HCT116 (cell line): Measurements from ENCODE around the gene GAL. TPM values are rescaled to one million over a fixed set of nuclear protein-coding genes. Genes with fewer than 3 reads are reported as not detected.

Experiments used
- ATAC-seq: fragments of 200-7000 bp; cut with Tn5 transposase; 2 replicates; pipeline ENCODE4 v1.9.1; 2020; ENCODE audit warnings: mild to moderate bottlenecking, moderate library complexity
- BruUV-seq: library from RNA; stranded (reverse); fragments of 400-500 nt; replicated peaks from 2 replicates; lab custom pipeline; 2021; lab: Mats Ljungman, UMichigan
- CTCF ChIA-PET: fragments of 300-600 bp; sonication (Branson Sonifier 250); formaldehyde crosslinking; loops from one replicate; lab custom pipeline; 2021; ENCODE audit warnings: antibody characterized with exemption; lab: Charles Lee
- POLR2A ChIA-PET: fragments of 300-600, 350-600 bp; sonication (Branson Sonifier 250); formaldehyde crosslinking; loops from one replicate; lab custom pipeline; 2021; ENCODE audit warnings: antibody characterized with exemption; lab: Charles Lee
- RAD21 ChIA-PET, 2 experiments: fragments of 300-600 bp; sonication (Branson Sonifier 250); formaldehyde crosslinking; loops; one replicate each; lab custom pipeline; 2023; ENCODE audit warnings: low total read pairs in 2 of 2; ENCODE audit not compliant: uncharacterized antibody in 2 of 2, unreplicated experiment in 2 of 2, low non-redundant PET in 1 of 2; lab: Charles Lee
- DNase-seq: peaks from one replicate; pipeline ENCODE4 v3.0.0-alpha.2; 2010; ENCODE audit warnings: low read depth, low spot score
- H2AFZ ChIP-seq: fragments of 200-600 bp; shearing (Covaris generic), sonication (generic); 2 replicates; pipeline ENCODE4 v1.6.1; 2017; ENCODE audit warnings: low read depth, mixed run types, mixed read lengths, antibody characterized with exemption, low read length; ENCODE audit not compliant: poor library complexity, severe bottlenecking
- H3K27ac ChIP-seq: 2 replicates; pipeline ENCODE4 v1.5.1; 2012; ENCODE audit warnings: low read depth, low read length
- H3K27me3 ChIP-seq: fragments of 200-600 bp; sonication (generic); 2 replicates; pipeline ENCODE4 v1.6.1; 2016; ENCODE audit warnings: mixed run types, low read length, mixed read lengths; ENCODE audit not compliant: insufficient read depth
- H3K36me3 ChIP-seq, 2 experiments: fragments of 200-500 bp in 1 of 2; fragments of 200-600 bp in 1 of 2; sonication (Bioruptor generic) in 1 of 2; sonication (generic) in 1 of 2; 2 replicates each; pipeline versions ENCODE4 v1.5.1 to v1.6.1; 2014 to 2016; ENCODE audit warnings: low read length in 2 of 2, inconsistent platforms in 1 of 2, mixed read lengths in 1 of 2, mixed run types in 1 of 2; ENCODE audit not compliant: insufficient read depth in 2 of 2, control insufficient read depth in 1 of 2
- H3K4me1 ChIP-seq, 2 experiments: fragments of 200-600 bp in 1 of 2; sonication (generic) in 1 of 2; 2 replicates each; pipeline versions ENCODE4 v1.5.1 to v1.6.1; 2012 to 2017; ENCODE audit warnings: low read length in 2 of 2, inconsistent platforms in 1 of 2, mild to moderate bottlenecking in 1 of 2, mixed read lengths in 1 of 2, mixed run types in 1 of 2, moderate library complexity in 1 of 2; ENCODE audit not compliant: insufficient read depth in 2 of 2, control insufficient read depth in 1 of 2
- H3K4me2 ChIP-seq: fragments of 200-600 bp; sonication (generic); 2 replicates; pipeline ENCODE4 v1.6.1; 2017; ENCODE audit warnings: mixed run types, low read length, mixed read lengths
- H3K4me3 ChIP-seq, 2 experiments: fragments of 200-600 bp in 1 of 2; sonication (generic) in 1 of 2; replicated peaks in 1 of 2; 2 replicates each; pipeline ENCODE4 v1.5.1; 2011 to 2016; ENCODE audit warnings: low read length in 2 of 2, control low read depth in 1 of 2, low read depth in 1 of 2, mild to moderate bottlenecking in 1 of 2, mixed read lengths in 1 of 2, mixed run types in 1 of 2
- H3K79me2 ChIP-seq: fragments of 200-600 bp; sonication (generic); 2 replicates; pipeline ENCODE4 v1.6.1; 2017; ENCODE audit warnings: mild to moderate bottlenecking, mixed run types, low read length, moderate library complexity, mixed read lengths; ENCODE audit not compliant: insufficient read depth
- H3K9ac ChIP-seq: fragments of 200-600 bp; sonication (generic); 2 replicates; pipeline ENCODE4 v1.6.1; 2016; ENCODE audit warnings: low read length, mixed read lengths
- H3K9me2 ChIP-seq: fragments of 200-600 bp; sonication (generic), shearing (Covaris generic); 2 replicates; pipeline ENCODE4 v1.6.1; 2017; ENCODE audit warnings: mixed run types, mild to moderate bottlenecking, moderate library complexity; ENCODE audit not compliant: insufficient read depth
- H3K9me3 ChIP-seq, 2 experiments: fragments of 200-500 bp in 1 of 2; fragments of 200-600 bp in 1 of 2; sonication (Bioruptor generic) in 1 of 2; sonication (generic) in 1 of 2; 2 replicates each; pipeline ENCODE4 v1.6.1; 2014 to 2017; ENCODE audit warnings: low read length in 2 of 2, mixed read lengths in 2 of 2, inconsistent platforms in 1 of 2, low read depth in 1 of 2, mild to moderate bottlenecking in 1 of 2, mixed run types in 1 of 2, moderate library complexity in 1 of 2; ENCODE audit not compliant: control insufficient read depth in 1 of 2, insufficient read depth in 1 of 2
- H4K20me1 ChIP-seq: fragments of 200-600 bp; sonication (generic), shearing (Covaris generic); 2 replicates; pipeline ENCODE4 v1.6.1; 2017; ENCODE audit warnings: mixed run types, mild to moderate bottlenecking, moderate library complexity; ENCODE audit not compliant: insufficient read depth
- CBX3 ChIP-seq: IDR thresholded peaks from 2 replicates; pipeline ENCODE4 v1.6.1; 2012; ENCODE audit warnings: low read depth
- EGR1 ChIP-seq: IDR thresholded peaks from 2 replicates; pipeline ENCODE4 v1.6.1; 2012; ENCODE audit warnings: low read depth
- EZH2 ChIP-seq: fragments of 200-600 bp; sonication (generic); IDR thresholded peaks from 2 replicates; pipeline ENCODE4 v1.6.1; 2017; ENCODE audit warnings: antibody characterized with exemption, mixed run types
- POLR2A ChIP-seq: IDR thresholded peaks from 2 replicates; pipeline ENCODE4 v1.7.0; 2011; ENCODE audit warnings: borderline replicate concordance; ENCODE audit not compliant: insufficient read depth, insufficient read length; ENCODE audit errors: extremely low read depth
- SRF ChIP-seq: IDR thresholded peaks from 2 replicates; pipeline ENCODE4 v1.6.1; 2012; ENCODE audit warnings: low read depth
- TCF7L2 ChIP-seq: IDR thresholded peaks from 2 replicates; pipeline ENCODE4 v1.7.0; 2011; ENCODE audit warnings: borderline replicate concordance, inconsistent platforms; ENCODE audit not compliant: insufficient read depth, insufficient read length; ENCODE audit errors: extremely low read depth
- YY1 ChIP-seq: IDR thresholded peaks from 2 replicates; pipeline ENCODE4 v1.6.1; 2011; ENCODE audit warnings: low read length, low read depth, moderate library complexity, mild to moderate bottlenecking; ENCODE audit not compliant: insufficient replicate concordance; ENCODE audit errors: extremely low read depth
- ZFX ChIP-seq: fragments of 450-650 bp; IDR thresholded peaks from 2 replicates; pipeline ENCODE4 v1.6.1; 2017
- intact Hi-C: fragments of 100-400 bp; cut with micrococcal nuclease; formaldehyde crosslinking; loops from 2 replicates; pipeline ENCODE4 v1.10.0; 2022
- total RNA-seq: library from RNA; stranded (reverse); gene quantifications from one replicate; pipeline ENCODE4 v1.2.1, GENCODE V29; 2021; ENCODE audit not compliant: unreplicated experiment

The GAL gene
- total RNA-seq, 1 experiment from 2014 or later: 83.1 TPM

DNA sequence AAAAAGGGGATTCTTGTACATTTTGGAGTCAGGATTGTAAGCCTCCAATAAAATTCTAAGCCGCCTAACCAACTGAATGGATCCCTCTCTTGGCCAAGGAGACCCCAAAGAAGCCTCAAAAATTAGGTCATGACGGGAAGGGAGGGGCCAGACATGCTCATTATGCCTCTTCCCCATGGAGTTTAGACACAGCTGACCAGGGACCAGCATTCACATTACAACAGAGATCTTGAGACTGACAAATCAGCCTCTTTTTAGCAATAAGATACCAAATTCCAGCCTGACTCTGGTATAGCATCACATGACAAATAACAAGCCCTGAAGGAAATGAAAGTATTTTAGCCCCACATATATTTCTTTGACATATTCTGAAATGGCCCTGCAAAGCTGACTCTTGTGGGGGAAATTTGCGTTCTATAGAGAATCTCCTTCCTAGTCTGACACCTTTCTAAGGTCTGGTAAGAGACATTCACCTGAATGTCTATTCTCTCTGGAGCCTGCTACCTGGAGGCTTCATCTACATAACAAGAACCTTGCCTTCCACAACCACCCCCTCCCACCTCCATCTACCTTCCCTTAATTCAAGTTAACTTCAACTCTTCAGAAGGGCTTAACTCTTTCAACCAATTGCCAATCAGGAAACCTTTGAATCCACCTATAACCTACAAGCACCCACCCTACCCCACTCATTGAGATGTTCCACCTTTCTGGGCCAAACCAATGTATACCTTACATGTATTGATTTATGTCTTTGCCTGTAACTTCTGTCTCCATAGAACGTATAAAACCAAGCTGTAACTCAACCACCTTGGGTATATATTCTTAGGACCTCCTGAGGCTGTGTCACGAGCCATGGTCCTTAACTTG is 10.3 kb downstream of the GAL start:
- no peak overlapping the region for H3K9ac ChIP-seq
- no peak for ATAC-seq
- H4K20me1 ChIP-seq: no peaks in the 10 kb centered on the region
- no peaks in the 10 kb centered on the region for H3K79me2 ChIP-seq
- RAD21 ChIA-PET: no interaction called here
- TF ChIP-seq CBX3 (no peak), EGR1 (no peak), YY1 (no peak), ZFX (no peak)
- TF ChIP-seq, all 23 proteins: peak for 0
- H3K36me3 ChIP-seq: peaks cover 0 to 7% of the 10 kb centered on the region in 2 experiments; a peak in 1 of 4 replicates
- no peak overlapping the region for H3K27ac ChIP-seq
- H3K27me3 ChIP-seq: no peaks in the 10 kb centered on the region
- BruUV-seq: no TSS peak
- intact Hi-C loops: no loop called here
- H3K4me1 ChIP-seq: no peaks in the 10 kb centered on the region
- H3K4me2 ChIP-seq: no peak overlapping the region
- no peaks in the 10 kb centered on the region; a peak in 1 of 4 replicates for H3K9me3 ChIP-seq
- no peak overlapping the region for H3K4me3 ChIP-seq
- CTCF ChIA-PET: no interaction called here
- H2AFZ ChIP-seq: no peak overlapping the region
- DNase-seq: no peak
- POLR2A ChIA-PET: no interaction called here
- no peaks in the 10 kb centered on the region for H3K9me2 ChIP-seq

DNA sequence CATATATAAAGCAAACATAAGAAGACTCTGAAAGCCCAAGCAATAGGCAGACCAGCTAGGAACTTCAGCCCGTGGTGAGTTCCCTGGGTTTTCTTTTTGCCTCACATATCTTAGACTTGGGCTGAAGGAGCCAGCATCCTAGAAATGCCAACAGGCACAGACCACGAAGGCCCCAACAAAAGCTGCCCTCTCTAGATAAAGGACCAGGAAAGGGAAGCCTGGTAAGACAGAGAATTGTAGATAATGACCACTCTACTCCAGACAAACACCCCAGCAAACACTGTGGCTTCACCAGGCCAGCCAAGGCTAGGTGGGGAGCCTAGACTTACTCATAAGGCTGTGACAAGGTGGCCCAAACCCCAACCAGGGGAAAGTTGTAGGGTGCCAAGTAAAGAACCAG is 11.2 kb downstream of the GAL start:
- Histone ChIP-seq H3K27me3 (no peaks in the 10 kb centered on the region), H3K27ac (no peak overlapping the region), H3K9me2 (no peaks in the 10 kb centered on the region), H3K79me2 (no peaks in the 10 kb centered on the region), H3K9me3 (no peaks in the 10 kb centered on the region; a peak in 1 of 4 replicates), H3K4me2 (no peak overlapping the region), H3K36me3 (peaks cover 0 to 4% of the 10 kb centered on the region in 2 experiments; a peak in 1 of 4 replicates), H3K9ac (no peak overlapping the region), H4K20me1 (no peaks in the 10 kb centered on the region), H2AFZ (no peak overlapping the region), H3K4me1 (no peaks in the 10 kb centered on the region), H3K4me3 (no peak overlapping the region)
- ChIA-PET POLR2A (no interaction called here), RAD21 (no interaction called here), CTCF (no interaction called here)
- ATAC-seq (no peak), DNase-seq (no peak)
- intact Hi-C loops: no loop called here
- BruUV-seq: no TSS peak
- TF ChIP-seq ZFX (no peak), TCF7L2 (no peak), SRF (no peak), POLR2A (no peak), EZH2 (no peak)
